Stimulated activated CD8-positive, alpha-beta memory T cell treated with anti-CD3 and anti-CD28 coated beads, Interleukin-2, amount 100 ng/mL, for 1 hour (primary cell): ENCODE measurements around the gene SLC15A4.

Source experiments
- DNase-seq, 2 donors: peaks; one replicate each; pipeline ENCODE4 v3.0.0-alpha.2; 2020; ENCODE audit warnings: low read depth in 2 of 2

The SLC15A4 gene

DNA sequence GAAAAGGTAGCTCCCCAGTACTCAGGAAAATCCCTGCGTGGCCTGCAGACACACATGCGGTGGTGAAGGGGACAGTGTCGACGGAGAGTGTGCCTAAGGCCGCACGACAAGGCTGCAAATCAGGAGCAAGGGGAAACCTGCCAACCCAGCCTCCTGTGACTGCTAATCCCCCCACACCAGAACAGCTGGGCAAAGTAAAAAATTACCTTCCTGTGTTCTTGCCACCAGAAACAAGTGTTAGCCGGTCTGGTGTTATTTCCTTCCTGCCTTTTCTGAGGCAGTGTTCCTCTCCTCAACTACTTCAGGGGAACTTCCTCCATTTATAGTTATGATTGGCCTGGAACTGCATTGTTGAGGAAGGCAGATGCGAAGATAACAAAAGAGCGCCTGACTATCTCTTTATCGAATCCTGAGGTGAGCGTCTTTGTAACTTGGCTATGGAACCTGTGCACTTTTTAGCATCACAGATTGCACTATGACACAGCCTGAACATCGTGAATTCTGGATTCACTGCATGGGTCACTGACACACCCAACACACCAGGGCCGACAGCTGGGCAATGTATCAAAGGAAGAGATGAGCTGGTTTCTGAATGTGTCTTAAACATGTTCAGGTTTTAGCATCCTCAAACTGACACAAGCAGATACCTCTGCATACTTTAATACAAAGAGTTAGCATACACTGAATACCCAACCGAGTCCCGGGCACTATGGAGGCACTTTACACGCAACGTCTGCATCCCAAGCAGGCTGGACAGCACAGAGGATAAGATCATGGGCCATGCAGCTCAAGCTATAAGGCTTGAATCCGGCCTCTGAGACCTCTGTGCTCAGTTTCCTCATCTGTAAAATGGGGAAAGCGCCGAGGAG is 28.9 kb downstream of the SLC15A4 start:
- no peak for DNase-seq

GRCh38 chr12:128793701-128794100 is 30.1 kb downstream of the SLC15A4 start:
- DNase-seq: no peak

DNA sequence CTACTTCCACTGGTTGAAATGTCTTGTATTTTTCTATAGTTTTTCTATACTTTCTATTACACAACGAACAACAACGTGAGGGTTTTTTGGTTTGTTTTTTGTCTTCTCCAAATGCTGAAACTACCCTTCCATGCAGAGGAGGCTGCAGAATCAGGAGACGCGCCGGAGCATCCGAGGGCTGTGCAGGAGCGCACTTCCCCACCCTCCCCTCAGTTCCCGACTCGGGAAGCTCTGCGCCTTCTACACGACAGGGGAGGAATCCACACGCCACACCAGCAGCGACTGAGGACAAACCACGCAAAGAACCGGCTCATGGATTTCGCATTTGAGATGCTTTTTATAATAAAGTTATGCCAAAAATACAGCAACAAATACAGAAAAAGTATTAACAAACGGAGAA is 30.9 kb downstream of the SLC15A4 start:
- DNase-seq: no peak

DNA sequence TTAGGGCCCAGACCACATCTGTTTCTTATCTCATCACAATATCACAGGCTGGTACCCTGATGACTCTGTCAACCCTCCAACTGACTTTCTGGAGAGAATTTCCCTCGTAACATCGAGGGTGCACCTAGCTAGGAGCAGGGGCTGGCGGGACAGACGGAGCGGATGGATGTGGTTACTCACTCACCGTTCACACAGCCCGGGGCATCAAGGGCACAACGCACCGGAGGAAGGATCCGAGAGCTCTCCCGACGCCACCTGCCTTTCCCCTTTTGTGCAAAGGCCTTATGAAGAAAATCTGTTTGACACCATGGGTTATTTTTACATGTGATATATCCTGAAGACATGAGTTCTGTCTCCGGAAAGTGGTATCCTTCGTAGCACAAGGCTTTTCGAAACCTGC is 31.4 kb downstream of the SLC15A4 start:
- no peak for DNase-seq

GRCh38 chr12:128791395-128792322 is 32.1 kb downstream of the SLC15A4 start:
- DNase-seq: no peak

DNA sequence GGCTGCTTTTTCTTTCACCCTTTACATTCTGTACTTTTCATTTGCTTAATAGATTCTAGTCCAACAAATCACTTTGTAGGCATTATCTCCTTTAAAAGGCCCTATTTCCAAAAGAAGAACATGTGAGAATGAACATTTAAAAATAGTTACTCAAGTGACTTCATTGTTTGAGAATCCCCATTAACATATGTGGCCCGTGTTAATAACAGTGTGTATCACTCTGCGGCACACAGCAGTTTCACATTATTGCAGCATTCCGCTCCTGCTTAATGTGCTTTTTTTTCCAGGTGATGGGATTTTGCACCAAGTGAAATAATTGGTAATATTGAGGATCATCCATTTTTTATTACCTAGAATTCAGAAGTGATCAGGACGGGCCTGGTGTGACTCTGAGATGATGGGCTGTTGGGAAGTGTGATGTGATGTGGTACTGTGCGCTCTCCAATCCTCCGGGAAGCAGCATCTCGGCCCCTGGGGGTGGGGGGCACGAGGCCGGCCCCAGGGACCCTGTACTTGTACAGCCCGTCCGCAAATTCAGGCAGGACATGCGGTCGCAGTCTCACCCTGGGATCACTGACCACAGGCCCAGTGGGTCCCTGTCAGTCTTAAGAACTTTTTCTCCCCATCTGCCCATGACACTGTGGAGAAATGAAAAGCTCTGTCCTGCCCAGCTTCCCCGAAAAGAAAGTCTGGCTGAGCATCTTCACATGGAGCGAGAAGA is 32.9 kb downstream of the SLC15A4 start:
- no peak for DNase-seq

DNA sequence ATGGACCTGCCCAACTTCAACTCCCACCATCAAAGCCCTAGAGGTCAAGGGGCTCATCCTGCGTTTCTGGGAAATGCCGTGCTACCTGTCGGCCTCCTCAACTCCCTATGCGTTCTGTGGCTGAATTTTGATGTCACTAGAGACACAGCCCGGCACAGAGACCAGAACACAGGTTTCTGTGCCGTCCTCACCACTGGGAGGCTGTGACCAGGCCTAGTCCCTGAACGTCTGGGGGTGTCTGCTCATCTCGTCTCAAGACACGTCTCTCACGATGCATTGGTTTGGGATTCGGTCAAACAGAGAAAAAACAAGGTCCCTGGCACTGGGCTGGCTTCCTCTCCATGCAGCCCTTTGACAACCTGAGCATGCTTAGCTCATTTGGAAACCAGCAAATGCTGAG is 33.5 kb downstream of the SLC15A4 start:
- DNase-seq: no peak

DNA sequence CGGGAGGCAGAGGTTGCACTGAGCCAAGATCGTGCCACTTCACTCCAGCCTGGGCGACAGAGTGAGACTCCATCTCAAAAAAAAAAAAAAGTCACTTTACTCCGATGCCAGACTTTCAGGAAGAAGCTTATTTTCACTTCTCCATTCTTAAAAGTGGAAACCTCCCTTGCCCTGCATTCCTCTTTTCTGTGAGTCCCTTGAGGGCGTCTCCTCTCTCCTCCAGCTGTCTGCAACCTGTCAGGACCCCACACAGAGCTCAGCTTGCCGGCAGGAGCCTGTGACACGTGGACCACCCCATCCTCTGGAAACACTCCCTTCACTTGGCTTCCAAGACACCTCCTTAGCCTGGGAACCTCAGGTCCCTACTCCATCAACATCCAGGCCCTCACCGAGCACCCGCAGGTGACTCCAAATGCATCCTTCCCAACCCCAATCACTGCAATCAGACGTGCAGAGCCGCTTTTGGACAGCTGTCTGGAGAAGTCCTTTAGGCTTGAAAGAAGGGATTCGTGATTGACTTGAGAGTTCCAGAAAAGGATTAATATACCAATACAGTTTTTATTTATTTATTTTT is 34.3 kb downstream of the SLC15A4 start:
- no peak for DNase-seq

GRCh38 chr12:128787827-128788226 is 35.9 kb downstream of the SLC15A4 start:
- DNase-seq: no peak

GRCh38 chr12:128786741-128787391 is 36.9 kb downstream of the SLC15A4 start:
- no peak for DNase-seq

DNA sequence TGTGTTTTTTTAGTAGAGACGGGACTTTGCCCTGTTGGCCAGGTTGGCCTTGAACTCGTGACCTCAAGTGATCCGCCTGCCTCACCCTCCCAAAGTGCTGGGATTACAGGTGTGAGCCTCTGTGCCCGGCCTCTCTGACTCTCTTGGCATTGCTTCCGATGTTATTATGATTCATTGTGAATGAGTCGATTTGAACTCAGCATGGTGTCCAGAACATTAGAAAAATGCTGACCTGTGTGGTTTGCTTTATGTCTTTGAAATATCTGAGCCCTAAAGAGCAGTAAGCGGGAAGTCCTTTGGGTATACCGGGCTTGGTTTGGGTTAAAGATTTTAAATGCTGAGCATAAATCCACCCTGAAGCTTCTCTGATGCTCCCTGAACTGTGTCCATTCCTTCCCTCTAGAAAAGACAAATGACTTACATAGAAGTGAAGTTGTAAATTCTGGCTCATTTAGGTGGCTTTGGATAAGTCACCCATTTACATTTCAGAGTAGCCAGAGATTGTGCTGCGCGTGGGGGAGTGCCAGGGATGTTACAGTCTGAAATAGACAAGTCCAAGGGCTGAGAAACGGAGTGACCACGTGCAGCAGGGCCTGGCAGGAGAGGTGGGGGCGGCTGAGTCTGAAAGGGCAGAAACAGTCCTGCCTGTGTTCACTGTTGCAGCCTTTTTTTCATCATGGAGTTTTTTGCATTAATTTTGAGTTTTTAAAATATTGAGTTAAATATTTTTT is 39.6 kb downstream of the SLC15A4 start:
- no peak for DNase-seq

GRCh38 chr12:128783129-128783574 is 40.6 kb downstream of the SLC15A4 start:
- no peak for DNase-seq

DNA sequence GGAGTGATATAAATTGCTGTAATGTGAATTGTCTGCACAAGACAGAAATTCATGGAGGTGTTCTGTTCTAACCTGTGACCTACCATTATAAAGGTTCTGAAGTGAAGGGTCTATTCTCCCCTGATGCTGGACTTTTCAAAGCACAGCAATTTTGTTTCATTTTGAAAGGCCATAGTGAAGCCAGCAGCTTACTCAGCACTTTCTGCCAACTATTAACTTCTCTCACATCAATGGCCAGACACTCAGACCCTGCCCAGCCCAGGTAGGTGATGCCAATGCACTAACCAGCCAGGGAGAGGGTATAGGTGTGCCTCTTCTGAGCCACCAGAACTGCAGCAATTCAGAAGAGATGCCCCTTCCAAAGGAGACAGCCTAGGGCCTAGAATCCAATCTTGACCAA is 43.9 kb downstream of the SLC15A4 start:
- no peak for DNase-seq

GRCh38 chr12:128772249-128772648 is 51.5 kb downstream of the SLC15A4 start:
- DNase-seq: no peak

DNA sequence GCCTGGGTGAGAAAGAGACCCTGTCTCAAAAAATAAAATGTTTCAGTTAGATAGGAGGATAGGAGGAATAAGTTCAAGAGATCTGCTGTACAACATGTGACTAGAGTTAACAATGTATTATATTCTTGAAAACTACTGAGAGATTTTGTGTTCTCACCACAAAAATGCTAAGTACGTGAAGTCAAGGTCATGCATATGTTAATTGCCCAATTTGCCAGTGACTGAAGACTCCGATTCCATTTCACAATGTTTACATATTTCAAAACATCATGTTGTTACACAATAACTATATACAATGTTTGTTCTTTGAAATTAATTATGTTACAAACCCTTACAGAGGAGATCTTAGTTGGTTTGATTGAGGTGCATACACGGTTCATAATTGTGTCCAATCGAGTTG is 52.1 kb downstream of the SLC15A4 start:
- no peak for DNase-seq

GRCh38 chr12:128767518-128767917 is 56.2 kb downstream of the SLC15A4 start:
- DNase-seq: no peak

DNA sequence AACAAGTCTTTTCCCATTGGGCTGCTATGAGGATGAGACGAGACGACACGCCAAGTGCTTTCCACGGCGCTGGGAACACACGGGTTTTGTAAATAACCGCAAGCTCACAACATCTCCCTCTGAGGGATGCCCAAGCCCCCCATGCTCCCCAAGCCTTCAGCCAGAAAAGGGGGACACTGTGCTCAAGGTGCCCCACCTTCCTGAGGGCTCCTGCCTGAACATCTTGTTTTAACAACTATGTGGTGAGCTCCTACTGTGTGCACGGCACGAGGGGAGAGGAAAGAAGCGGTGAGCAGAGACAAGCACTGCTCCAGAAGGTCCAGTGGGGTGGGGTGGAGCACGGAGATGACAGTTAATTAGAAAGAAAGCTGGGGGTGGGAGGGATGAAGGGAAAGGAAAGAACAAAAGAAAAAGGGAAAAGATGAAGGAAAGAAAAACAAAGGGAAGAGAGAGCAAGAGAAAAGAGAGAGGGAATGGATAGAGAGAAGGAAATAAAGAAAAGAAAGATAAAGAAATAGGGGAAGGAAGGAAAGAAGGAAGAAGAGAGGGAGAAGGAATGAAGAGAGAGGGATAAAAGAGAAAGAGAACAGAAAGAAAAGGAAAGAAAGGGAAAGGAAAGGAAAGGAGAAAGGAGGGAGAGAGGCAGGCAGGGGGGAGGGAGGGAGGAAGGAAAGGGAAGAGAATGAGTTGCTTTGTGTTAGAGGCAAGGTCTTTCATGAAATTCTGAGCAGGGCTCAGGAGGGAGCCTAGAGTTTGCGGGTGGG is 56.8 kb downstream of the SLC15A4 start:
- DNase-seq: no peak

DNA sequence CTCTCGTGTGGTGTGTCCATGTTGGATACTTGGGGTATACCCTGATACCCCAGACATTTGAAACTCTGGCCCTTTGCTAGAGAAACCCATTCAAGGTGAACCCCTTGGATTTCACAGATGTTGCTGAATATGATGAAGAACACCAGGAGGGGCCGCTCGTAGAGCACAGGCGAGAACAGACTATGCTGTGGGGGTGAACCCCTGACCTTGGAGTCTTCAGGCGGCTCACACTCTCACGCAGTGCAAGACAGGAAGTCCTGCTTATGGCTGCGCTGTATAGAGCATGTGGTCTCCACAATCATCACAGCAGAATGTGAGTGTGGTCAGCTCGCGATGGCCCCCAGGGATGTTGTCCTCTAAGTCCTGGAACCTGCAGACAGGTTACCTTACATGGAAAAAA is 60.4 kb downstream of the SLC15A4 start:
- no peak for DNase-seq

- no peak for DNase-seq
These were observed 62.4 kb downstream of the SLC15A4 start for GRCh38 chr12:128761379-128761790.

- DNase-seq: no peak
These were observed 68.2 kb downstream of the SLC15A4 start for GRCh38 chr12:128755566-128755965.
